Measurements from ENCODE around the gene COBL. TPM values are rescaled to one million over a fixed set of nuclear protein-coding genes. Genes with fewer than 3 reads are reported as not detected.
A peak's percentile ranks its signal among the peaks of the same experiment; 100 is the strongest.

Gene COBL
- total RNA-seq, 1 donor from 2014 or later: 17.0 TPM

DNA sequence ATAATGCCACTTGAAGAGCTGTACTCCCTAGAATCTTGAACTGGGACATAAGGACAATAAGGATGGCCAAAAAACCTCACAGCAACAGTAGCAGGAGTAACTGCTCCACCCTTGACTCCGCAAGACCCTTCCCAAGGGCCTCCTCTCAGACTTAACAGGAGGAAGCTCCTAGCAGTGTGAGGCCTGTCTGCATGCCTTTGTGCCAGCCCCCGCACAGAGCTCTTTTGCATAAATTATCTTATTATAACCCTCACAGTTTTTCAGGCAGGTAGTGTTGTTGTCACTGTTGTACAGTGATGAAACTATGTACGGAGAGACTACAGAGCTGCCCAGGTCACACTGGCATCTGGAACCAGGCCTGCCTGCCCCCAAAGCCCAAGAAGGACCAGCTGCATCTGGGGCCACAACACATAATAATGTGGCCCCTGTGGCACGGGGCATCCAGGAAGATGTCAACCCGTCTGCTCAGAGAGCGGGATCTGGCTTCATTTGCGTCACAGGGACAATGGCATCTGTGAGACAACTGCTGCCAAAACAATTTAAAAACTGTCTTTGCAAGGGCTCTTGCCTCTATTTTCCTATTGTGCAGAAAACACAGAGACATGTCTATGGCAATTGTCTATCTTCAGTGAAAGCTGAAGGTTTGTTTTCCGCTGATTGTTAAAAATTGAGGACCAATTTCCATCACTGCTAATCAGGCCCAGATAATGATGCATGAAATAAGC is 284.7 kb downstream of the COBL start:
- no peak for DNase-seq (ENCODE audit: low spot score)
- no peak for ATAC-seq
- intact Hi-C loops (cut with DNase I): no loop called here

GRCh38 chr7:51031216-51031615 is 285.4 kb downstream of the COBL start:
- no peak for ATAC-seq
- no peak for DNase-seq (ENCODE audit: low spot score)
- intact Hi-C loops (cut with DNase I): no loop called here

DNA sequence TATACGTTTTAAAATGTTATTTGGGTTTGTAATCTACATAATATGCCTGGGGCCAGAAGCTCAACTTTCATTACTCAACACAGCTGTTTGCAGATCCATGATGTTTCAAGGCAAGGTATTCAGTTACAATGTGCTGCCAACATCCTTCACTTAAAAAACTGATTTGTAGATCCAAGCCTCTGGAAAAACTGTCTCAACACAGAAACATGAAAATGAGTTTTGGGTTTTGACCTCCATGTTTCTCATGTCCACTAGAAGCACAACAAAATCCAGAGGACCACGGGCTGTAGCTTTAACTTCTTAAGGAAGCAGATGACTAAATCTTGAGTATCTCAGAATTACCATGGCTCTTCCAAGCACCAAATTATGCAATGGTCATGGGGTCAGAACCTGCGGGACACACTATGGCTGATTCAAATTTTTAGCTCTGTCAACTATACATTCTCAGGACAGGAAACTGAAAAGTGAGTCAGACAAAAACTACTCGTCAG is 286.9 kb downstream of the COBL start:
- no peak for ATAC-seq
- intact Hi-C loops (cut with DNase I): no loop called here
- no peak for DNase-seq (ENCODE audit: low spot score)

DNA sequence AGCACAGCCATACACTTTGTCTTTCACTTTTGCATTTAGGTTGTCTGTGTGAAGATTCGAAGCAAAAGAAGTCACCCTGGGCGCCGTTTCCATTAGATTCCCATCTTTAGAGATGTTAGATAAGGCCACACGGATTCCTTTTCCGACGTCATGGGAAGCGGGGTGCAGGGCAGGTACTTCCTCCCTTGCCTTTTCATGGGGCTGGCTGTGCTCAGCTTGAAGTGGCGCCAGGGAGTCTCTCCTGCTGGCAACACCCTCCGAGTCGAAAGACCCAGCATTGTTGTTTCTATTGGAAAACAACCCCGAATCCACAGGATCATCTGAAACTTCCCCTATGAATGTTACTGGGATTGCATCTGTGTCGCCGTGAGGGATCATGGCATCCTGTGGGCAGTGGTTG is 287.5 kb downstream of the COBL start:
- DNase-seq (ENCODE audit: low spot score): no peak
- ATAC-seq: no peak
- intact Hi-C loops (cut with DNase I): no loop called here

DNA sequence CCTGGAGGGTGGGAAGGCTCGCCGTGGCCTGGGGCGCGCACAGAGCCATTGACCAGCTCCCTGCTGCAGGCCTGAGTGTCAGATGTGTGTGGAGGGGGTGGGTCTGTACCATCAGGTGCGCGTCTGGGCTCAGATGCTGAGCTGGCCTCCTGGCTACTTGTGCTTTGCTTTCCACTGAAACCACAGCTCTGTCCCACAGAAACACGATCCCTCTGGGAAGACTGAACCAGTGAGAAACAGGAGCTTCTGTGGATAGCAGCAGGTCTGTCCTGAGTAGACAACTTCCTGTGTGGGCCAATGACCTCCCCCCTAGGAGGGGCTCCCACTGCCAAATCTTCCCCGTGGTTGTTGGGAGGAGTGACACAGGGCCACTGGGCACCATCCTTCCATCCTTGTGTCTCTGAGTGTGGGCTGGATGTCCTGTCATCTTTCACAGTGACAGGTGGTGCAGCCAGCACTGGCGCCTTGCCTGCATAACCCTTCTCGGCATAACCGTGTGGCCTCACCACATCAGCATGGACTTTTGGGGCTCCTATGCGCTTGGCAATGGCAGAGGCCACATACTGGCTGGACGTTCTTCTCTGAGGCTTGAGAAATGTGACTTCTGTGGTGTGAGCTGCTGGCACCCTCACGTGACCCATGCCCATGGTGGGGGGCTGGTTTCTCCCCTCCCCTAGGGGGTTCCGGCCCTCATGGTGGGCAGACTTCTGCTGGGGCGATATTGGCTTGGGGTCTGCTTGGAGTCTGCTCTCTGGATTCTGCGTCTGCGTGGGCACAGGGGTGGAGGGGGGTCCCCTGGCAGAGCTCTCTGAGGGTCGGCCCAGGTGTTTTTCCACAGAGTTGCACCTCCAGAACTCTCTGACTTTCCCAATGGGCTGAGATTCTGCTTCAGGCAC is 288.4 kb downstream of the COBL start:
- ATAC-seq: no peak
- intact Hi-C loops (cut with DNase I): no loop called here
- DNase-seq (ENCODE audit: low spot score): no peak

GRCh38 chr7:51027106-51027934 is 289.3 kb downstream of the COBL start:
- intact Hi-C loops (cut with DNase I): no loop called here
- DNase-seq (ENCODE audit: low spot score): no peak
- no peak for ATAC-seq

DNA sequence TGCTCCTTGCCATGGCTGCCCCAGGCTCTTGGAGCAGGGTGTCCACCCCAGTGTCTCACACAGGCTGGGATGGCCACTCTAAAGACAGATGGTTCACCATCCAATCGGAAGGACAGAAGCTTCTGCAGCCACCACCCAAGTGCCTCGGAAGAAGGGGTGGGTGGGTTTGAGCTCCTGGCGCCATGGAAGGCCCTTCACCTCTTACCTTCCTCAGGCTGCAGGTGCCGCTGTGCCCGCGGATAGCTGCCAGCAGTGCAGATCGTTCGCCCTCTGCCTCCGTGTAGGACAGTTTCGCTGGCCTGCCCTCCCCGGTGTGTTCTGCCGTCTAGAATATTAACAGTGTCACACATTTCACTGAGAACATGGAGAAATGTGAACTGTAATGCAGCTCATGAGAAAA is 290.3 kb downstream of the COBL start:
- ATAC-seq (no peak), DNase-seq (ENCODE audit: low spot score) (no peak)
- intact Hi-C loops (cut with DNase I): no loop called here

- intact Hi-C loops (cut with DNase I): no loop called here
- no peak for ATAC-seq
- DNase-seq (ENCODE audit: low spot score): no peak
Measured at GRCh38 chr7:51025668-51026067, 290.9 kb downstream of the COBL start.

DNA sequence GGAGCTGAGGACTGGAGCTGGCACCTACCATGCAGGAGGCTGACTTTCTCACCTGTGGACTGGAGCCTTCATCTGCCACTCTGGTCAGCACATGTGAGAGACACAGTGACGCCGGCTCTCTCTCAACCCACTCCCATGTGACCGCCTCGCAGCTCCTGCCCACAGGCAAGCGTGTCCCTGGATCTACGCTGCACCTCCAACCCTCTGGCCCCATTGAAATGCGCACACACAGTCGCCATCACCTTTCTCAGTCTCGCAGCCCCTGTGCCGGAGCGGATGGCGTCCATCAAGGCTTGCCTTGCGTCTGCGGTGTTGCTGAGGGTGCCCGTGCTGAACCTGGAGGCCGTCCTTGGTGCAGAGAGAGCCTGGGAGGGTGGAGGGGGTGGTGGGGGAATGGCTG is 291.7 kb downstream of the COBL start:
- DNase-seq (ENCODE audit: low spot score) (no peak), ATAC-seq (no peak)
- intact Hi-C loops (cut with DNase I): no loop called here

DNA sequence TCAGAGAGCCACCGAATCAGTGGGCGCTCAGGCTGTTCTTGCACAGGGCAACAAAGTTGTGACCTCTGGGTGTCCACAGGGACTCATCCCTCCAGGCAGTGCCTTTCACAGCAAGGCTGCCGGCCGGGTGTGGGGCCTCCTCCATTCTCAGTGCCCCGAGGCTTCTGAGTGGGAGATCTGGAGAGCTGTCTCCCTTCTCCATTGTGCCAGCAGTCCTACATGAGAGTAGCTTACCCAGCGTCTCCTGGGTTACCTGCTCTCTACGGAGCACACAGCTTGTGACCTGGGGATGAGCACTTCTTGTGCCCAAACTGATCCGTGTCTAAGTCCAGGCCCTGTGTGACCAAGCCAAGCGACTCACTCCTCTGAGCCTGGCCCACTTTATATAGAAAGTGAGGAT is 293.1 kb downstream of the COBL start:
- DNase-seq (ENCODE audit: low spot score): no peak
- intact Hi-C loops (cut with DNase I): no loop called here

DNA sequence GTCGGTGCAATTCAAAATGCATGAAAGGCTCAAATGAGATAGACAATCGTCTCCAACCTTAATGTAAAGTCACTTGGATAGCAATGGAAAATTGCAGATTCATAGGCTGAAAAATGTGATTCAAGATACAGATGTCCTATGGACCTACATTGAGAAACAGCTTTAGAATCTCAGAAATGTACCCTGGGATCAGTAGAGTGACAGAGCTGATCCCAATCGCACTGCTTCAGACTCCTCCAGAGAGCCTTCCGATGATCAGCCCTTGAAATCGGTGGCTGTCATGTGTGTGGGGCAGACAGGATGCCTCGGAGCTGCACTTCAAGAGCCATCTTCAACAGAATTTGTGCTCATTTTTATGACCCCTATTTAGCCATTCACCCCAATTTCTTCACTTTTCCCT is 293.8 kb downstream of the COBL start:
- ATAC-seq: no peak
- no peak for DNase-seq (ENCODE audit: low spot score)
- intact Hi-C loops (cut with DNase I): no loop called here

More for the DNA sequence above, 293.1 kb downstream of the COBL start:
- ATAC-seq: no peak

DNA sequence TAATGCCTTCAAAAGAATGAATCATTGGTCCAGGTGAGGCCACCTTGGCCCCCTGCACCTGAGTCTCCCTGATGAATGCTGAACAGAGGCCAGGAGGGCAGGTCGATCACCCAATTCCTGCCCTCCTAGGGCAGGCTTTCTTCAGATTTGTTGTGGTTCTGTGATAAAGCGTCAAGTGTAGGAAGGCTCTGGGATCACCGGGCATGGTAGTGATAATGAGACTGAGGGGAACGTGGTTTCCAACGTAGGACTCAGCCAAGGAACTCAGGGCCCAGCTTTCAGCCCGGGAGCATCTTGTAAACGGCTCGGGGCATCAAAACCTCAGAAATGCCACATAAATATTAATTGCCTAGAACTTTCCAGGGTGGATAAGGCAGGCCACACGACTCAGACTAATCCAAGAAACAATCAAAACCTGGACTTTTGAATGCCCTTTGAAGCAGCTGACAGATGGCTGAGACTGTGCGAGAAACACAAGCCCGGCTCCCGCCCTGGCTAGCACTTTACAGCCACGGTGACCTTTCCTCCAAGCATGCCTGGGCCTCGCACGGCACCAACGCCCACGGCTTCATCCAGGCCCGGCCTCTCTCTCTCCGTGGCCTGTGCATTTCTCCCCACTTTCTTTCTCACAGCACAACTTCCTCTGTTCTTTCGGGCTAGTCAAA is 294.6 kb downstream of the COBL start:
- ATAC-seq (peak; percentile 64), DNase-seq (ENCODE audit: low spot score) (no peak)
- intact Hi-C loops (cut with DNase I): no loop called here

- ATAC-seq: no peak
Measured at GRCh38 chr7:51020944-51021343, 295.7 kb downstream of the COBL start.

DNA sequence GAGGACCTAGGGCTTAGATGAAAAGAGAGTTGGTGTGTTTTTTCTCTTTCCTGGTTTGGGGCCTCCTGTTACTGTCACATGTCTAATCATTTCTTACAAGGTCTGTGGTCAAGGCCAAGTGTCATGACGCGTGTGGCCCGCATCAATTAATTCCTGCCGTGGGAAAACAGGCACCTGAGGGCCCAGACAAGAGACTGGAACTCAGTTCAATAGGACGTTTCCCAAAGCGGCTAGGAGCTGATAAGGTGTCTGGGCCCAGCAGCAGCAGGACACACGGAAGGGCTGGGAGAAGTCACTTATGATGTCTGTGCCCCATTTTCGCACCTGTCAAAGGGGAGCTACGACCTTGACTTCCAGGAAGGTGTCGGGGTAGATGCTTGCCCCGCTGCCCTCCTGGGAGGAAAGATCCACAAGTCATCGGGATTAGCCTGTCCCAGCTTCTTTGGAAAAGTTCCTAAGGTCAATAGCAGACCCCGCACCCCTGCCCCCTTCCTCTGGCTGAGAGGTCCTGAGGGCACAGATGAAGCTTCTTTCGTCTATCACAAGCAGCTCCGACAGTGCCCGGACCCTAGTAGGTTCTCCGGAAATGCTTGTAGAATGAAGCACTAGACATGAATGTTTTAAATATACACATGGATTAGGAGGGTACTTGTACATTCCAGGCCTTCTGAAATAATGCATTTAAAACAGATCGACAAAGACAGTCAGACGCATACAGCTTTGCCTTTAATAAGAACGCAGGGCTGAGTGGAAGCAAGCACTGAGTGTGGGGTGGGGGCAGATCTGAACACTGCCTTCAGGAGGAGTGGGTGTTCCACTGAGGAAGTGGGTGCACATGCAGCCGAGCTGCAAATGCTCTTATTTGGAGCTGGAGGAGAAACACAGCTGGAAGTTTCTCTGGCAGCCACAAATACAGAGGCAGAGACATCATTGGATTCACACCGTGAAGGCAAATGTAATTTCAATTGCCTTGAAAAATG is 296.4 kb downstream of the COBL start:
- ATAC-seq (no peak), DNase-seq (ENCODE audit: low spot score) (no peak)
- intact Hi-C loops (cut with DNase I): no loop called here

More at GRCh38 chr7:51020944-51021343, 295.7 kb downstream of the COBL start:
- DNase-seq (ENCODE audit: low spot score): no peak
- intact Hi-C loops (cut with DNase I): no loop called here

DNA sequence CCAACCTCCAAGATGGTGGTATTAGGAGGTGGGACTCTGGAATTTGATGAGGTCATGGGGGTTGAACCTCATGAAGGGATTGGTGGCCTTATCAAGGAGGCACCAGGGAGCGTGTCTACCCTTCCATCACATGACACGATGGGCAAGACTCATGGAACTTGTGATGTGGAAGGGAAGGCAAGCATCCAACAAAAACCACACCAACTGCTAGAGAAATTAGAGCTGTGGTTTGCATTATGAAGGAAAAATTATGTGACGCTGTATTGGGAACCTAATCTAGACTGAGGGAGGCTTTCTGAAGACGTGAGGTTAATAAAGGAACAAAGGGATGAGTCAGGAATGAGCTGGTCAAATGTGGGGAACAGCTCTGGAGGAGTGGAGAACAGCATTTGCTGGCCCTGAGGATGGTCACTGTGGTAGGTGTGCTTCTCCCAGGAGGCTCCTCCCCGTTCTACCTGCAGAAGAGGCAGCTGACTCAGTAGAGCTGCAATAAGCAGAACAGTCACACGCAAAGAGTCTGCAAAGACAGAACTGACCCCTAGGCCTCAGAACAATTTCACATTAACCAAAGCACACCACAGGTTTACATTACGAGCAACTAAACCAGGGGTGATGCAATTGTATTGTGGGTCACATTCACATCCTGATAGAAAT is 297.3 kb downstream of the COBL start:
- DNase-seq (ENCODE audit: low spot score): no peak
- no peak for ATAC-seq
- intact Hi-C loops (cut with DNase I): no loop called here

- no peak for DNase-seq (ENCODE audit: low spot score)
- no peak for ATAC-seq
- intact Hi-C loops (cut with DNase I): no loop called here
Measured at GRCh38 chr7:51017576-51018535, 298.8 kb downstream of the COBL start.
